SK-N-SH treated with all-trans-retinoic acid at 6 μM for 48 hours (cell line): ENCODE results near the gene PSMA3.

Experiments used
- ATAC-seq: fragments of 200-7000 bp; cut with Tn5 transposase; 3 replicates; pipeline ENCODE4 v1.9.1; 2020; ENCODE audit warnings: mild to moderate bottlenecking, moderate library complexity
- ARNTL ChIP-seq: fragments of 450-650 bp; formaldehyde crosslinking; IDR thresholded peaks from 2 replicates; pipeline ENCODE4 v1.5.0; 2020; ENCODE audit warnings: low read depth, mild to moderate bottlenecking, moderate library complexity, borderline replicate concordance
- BACH2 ChIP-seq: fragments of 250-450 bp; sonication (Bioruptor Pico); IDR thresholded peaks from 2 replicates; pipeline ENCODE4 v1.9.0; 2021; ENCODE audit warnings: mild to moderate bottlenecking, borderline replicate concordance
- CSDC2 ChIP-seq: fragments of 250-450 bp; sonication (Bioruptor Pico); IDR thresholded peaks from 2 replicates; pipeline ENCODE4 v1.5.0; 2020; ENCODE audit warnings: mild to moderate bottlenecking, moderate library complexity
- ESRRG ChIP-seq: fragments of 250-450 bp; sonication (Bioruptor Pico); IDR thresholded peaks from 2 replicates; pipeline ENCODE4 v1.6.1; 2021; ENCODE audit warnings: mild to moderate bottlenecking
- PPARA ChIP-seq: fragments of 250-450 bp; sonication (Bioruptor Pico); IDR thresholded peaks from 2 replicates; pipeline ENCODE4 v1.5.0; 2020; ENCODE audit warnings: mild to moderate bottlenecking, borderline replicate concordance
- RARB ChIP-seq: fragments of 250-450 bp; sonication (Bioruptor Pico); IDR thresholded peaks from 2 replicates; pipeline ENCODE4 v1.8.0; 2021; ENCODE audit warnings: mild to moderate bottlenecking, moderate library complexity
- ZFP3 ChIP-seq: fragments of 250-450 bp; sonication (Bioruptor Pico); IDR thresholded peaks from 2 replicates; pipeline ENCODE4 v1.5.0; 2020; ENCODE audit warnings: mild to moderate bottlenecking, moderate library complexity
- ZNF565 ChIP-seq: fragments of 450-650 bp; formaldehyde crosslinking; conservative IDR thresholded peaks from 2 replicates; pipeline ENCODE4 v1.5.0; 2020; ENCODE audit warnings: low read depth, mild to moderate bottlenecking, moderate library complexity
- ZNF8 ChIP-seq: fragments of 450-650 bp; formaldehyde crosslinking; IDR thresholded peaks from 2 replicates; pipeline ENCODE4 v1.5.0; 2020; ENCODE audit warnings: mild to moderate bottlenecking, moderate library complexity
- TF ChIP-seq, protein P1 (sequence below): fragments of 250-450 bp; sonication (Bioruptor Pico); IDR thresholded peaks from 2 replicates; pipeline ENCODE4 v1.5.1; 2021; ENCODE audit warnings: mild to moderate bottlenecking, moderate library complexity
- TF ChIP-seq, protein P2 (sequence below): fragments of 250-450 bp; sonication (Bioruptor Pico); IDR thresholded peaks from 2 replicates; pipeline ENCODE4 v1.5.1; 2020; ENCODE audit warnings: low read depth, mild to moderate bottlenecking, moderate library complexity
- TF ChIP-seq, protein P3 (sequence below): fragments of 250-450 bp; sonication (Bioruptor Pico); IDR thresholded peaks from 2 replicates; pipeline ENCODE4 v1.8.0; 2021; ENCODE audit warnings: low read depth, mild to moderate bottlenecking, moderate library complexity, borderline replicate concordance

Gene PSMA3

DNA sequence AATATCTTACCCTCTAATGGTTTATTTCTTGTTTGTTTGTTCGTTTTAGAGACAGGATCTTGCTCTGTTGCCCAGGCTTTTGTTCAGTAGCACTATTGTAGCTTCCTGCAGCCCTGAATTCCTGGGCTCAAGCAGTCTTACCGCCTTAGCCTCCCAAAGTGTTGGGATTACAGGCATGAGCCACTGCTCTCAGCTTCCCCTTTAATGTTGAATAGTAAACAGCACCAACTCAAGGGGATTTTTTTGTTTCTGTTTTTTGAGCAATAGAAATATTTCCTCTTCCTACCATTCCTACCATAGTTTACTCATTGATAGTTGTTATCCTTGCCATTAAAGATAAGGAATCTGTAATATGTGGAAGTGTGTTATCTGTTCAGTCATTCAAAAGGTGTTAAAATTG is 64.4 kb downstream of the PSMA3 start:
- ATAC-seq, result no peak
- TF ChIP-seq CSDC2 (CRISPR knock-in tag) (no peak), BACH2 (CRISPR knock-in tag) (no peak), ESRRG (CRISPR knock-in tag) (no peak)
- TF ChIP-seq, protein P1, sequence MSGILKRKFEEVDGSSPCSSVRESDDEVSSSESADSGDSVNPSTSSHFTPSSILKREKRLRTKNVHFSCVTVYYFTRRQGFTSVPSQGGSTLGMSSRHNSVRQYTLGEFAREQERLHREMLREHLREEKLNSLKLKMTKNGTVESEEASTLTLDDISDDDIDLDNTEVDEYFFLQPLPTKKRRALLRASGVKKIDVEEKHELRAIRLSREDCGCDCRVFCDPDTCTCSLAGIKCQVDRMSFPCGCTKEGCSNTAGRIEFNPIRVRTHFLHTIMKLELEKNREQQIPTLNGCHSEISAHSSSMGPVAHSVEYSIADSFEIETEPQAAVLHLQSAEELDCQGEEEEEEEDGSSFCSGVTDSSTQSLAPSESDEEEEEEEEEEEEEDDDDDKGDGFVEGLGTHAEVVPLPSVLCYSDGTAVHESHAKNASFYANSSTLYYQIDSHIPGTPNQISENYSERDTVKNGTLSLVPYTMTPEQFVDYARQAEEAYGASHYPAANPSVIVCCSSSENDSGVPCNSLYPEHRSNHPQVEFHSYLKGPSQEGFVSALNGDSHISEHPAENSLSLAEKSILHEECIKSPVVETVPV (CRISPR knock-in tag), result no peak
- TF ChIP-seq, protein P2, sequence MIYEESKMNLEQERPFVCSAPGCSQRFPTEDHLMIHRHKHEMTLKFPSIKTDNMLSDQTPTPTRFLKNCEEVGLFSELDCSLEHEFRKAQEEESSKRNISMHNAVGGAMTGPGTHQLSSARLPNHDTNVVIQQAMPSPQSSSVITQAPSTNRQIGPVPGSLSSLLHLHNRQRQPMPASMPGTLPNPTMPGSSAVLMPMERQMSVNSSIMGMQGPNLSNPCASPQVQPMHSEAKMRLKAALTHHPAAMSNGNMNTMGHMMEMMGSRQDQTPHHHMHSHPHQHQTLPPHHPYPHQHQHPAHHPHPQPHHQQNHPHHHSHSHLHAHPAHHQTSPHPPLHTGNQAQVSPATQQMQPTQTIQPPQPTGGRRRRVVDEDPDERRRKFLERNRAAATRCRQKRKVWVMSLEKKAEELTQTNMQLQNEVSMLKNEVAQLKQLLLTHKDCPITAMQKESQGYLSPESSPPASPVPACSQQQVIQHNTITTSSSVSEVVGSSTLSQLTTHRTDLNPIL, result no peak
- TF ChIP-seq, protein P3, sequence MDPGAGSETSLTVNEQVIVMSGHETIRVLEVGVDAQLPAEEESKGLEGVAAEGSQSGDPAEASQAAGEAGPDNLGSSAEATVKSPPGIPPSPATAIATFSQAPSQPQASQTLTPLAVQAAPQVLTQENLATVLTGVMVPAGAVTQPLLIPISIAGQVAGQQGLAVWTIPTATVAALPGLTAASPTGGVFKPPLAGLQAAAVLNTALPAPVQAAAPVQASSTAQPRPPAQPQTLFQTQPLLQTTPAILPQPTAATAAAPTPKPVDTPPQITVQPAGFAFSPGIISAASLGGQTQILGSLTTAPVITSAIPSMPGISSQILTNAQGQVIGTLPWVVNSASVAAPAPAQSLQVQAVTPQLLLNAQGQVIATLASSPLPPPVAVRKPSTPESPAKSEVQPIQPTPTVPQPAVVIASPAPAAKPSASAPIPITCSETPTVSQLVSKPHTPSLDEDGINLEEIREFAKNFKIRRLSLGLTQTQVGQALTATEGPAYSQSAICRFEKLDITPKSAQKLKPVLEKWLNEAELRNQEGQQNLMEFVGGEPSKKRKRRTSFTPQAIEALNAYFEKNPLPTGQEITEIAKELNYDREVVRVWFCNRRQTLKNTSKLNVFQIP, result no peak

DNA sequence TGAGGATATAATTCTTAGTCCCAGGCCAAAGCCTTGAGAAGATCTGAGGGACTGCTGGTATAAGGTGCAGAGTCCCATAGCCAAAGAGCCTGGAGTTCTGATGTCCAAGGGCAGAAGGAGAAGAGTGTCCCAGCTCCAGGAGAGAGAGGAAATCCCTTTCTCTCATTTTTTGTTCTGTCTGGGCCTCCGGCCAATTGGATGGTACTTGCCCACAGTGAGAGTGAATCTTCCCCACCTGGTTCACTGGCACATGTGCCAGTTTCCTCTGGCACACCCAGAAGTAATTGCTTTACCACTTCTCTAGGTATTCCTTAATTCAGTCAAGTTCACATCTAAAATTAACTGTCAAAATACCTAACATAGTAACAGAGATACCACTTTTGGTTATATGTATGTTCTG is 69.1 kb downstream of the PSMA3 start:
- no peak for TF ChIP-seq RARB
- no peak for TF ChIP-seq ESRRG (CRISPR knock-in tag)
- TF ChIP-seq, all 23 proteins: peak for 0
- ATAC-seq, result no peak

DNA sequence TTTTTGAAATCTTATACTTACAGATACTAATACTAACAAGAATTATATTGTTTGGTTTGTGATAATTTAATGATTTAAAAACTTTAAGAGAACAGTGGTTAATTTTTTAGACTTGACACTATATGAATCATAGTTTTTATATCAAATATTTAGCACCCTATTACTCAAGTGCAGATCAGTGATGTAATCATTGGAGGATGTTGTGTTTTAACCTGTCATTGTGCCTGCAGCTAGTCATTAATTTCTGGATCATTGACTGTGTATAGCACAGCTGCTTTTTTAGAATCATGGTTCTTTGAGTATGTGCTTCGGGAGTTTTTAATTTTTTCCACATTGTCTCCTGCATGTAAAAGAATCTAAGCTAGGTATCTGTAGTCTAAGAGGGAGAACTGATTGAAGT is 71.0 kb downstream of the PSMA3 start:
- TF ChIP-seq ZFP3, result no peak
- TF ChIP-seq, protein P1 (CRISPR knock-in tag), result no peak
- TF ChIP-seq, protein P3, result no peak
- TF ChIP-seq ZNF565 (CRISPR knock-in tag), result no peak
- TF ChIP-seq BACH2 (CRISPR knock-in tag), result no peak
- TF ChIP-seq PPARA (CRISPR knock-in tag), result no peak
- no peak for TF ChIP-seq ARNTL (CRISPR knock-in tag)
- no peak for TF ChIP-seq ZNF8 (CRISPR knock-in tag)
- TF ChIP-seq, protein P2, result no peak
- ATAC-seq, result no peak
